H1 (cell line): ENCODE results near the gene SPDEF.

Source experiments
- ASH2L ChIP-seq: fragments of 200-600, 300-600 bp; sonication (generic); IDR thresholded peaks from one replicate; pipeline ENCODE4 v1.7.1; 2017; ENCODE audit warnings: low read length
- CTCF ChIP-seq, 3 experiments: IDR thresholded peaks; 1 replicate in 2 of 3; 2 replicates in 1 of 3; pipeline versions ENCODE4 v1.5.1 to v1.6.1; 2011; ENCODE audit warnings: low read length in 3 of 3, mild to moderate bottlenecking in 3 of 3, inconsistent platforms in 2 of 3, low read depth in 1 of 3, moderate library complexity in 1 of 3; ENCODE audit not compliant: insufficient read depth in 1 of 3; ENCODE audit errors: control extremely low read depth in 1 of 3
- EZH2 ChIP-seq: fragments of 200-600 bp; sonication (generic); IDR thresholded peaks from 2 replicates; pipeline ENCODE4 v1.7.1; 2012; ENCODE audit warnings: low read depth, mild to moderate bottlenecking, moderate library complexity, low read length, inconsistent platforms; ENCODE audit not compliant: severe bottlenecking
- GABPA ChIP-seq: IDR thresholded peaks from 2 replicates; pipeline ENCODE4 v1.6.1; 2011; ENCODE audit warnings: mild to moderate bottlenecking, low read length, moderate library complexity, borderline replicate concordance; ENCODE audit not compliant: insufficient read depth
- POLR2A ChIP-seq, 2 experiments: IDR thresholded peaks; 1 replicate in 1 of 2; 2 replicates in 1 of 2; pipeline ENCODE4 v1.6.1; 2011; ENCODE audit warnings: low read depth in 2 of 2, low read length in 2 of 2, mild to moderate bottlenecking in 2 of 2; ENCODE audit errors: control extremely low read depth in 1 of 2
- TAF1 ChIP-seq: IDR thresholded peaks from 2 replicates; pipeline ENCODE4 v1.6.1; 2011; ENCODE audit warnings: mild to moderate bottlenecking, low read depth, low read length
- TBP ChIP-seq: IDR thresholded peaks from 2 replicates; pipeline ENCODE4 v1.6.1; 2011; ENCODE audit warnings: low read depth, low read length, improper control_type of control experiment

GRCh38 chr6:34558172-34558714, 2.1 kb upstream of the SPDEF start:
- TF ChIP-seq TAF1 (no peak), CTCF (IDR thresholded peaks at IDR 0.05; ENCODE audit: control extremely low read depth in 1 of 3, insufficient read depth in 1 of 3, low read depth in 1 of 3, low read length in 3 of 3) (no peak), ASH2L (no peak), EZH2 (no peak), TBP (no peak), GABPA (no peak), POLR2A (IDR thresholded peaks at IDR 0.05; ENCODE audit: control extremely low read depth in 1 of 2, low read depth in 2 of 2, low read length in 2 of 2) (no peak)
